ENCODE results near the gene PROC. TPM values are rescaled to one million over a fixed set of nuclear protein-coding genes. Genes with fewer than 3 reads are reported as not detected.

Gene PROC
- total and polyA plus RNA-seq, 9 of the 15 experiments (the other 6 are each of a cell fraction or from before 2014, with no cell fraction given) = not detected

DNA sequence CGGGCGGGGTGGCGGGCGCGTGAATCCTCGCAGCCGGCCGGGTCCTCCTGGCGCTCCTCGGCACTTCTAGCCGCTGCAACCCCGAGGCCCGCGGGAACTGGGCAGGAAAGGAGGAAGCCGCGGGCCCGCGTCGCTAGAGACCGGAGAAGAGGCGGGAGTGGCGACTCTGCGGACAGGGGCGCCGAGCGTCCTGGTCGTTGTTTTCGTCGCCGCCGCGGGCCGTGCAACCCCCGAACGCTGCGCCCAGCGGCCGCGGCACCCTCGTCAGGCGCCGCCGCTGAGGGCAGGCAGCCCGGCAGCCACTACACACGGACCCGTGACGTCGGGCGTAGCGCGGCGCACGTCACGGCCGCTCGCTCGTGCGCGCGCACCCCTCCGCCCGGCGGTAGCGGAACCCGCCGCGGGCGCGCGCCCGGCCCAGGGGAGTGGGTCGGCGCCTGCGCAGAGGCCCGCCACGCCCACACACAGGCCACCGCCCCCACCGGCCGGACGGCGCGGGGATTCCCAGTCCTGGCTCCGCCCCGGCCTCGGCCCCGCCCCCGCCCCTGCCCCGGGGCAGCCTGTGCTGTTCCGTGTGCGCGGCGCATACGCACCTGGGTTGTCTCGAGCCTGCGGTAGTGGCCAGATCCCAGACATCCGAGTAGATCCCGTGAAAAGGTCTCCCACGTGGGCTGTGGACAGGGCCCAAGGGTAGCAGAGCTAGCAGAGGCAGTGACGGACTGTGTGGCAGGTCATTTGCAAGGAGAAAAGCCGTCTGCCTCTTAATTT is 30.4 kb upstream of the PROC start, which contains the start of gene MAP3K2:
TSS of gene MAP3K2 (minus strand) at position 321 of the 768 bp plus-strand sequence. CDS start 44,846 bp downstream, outside the sequence.
- Histone ChIP-seq H3K4me3 (peak within 1 kb of the TSS; percentile 87), H3K27me3 (ENCODE audit: control insufficient read depth in 2 of 2, insufficient read depth in 2 of 2, low read length in 2 of 2) (no peaks in the 10 kb centered on the region; a peak in 1 of 5 replicates), H3K4me2 (ENCODE audit: insufficient read depth, low read length) (peak within 1 kb of the TSS; percentile 85), H3K36me3 (ENCODE audit: control insufficient read depth, insufficient read depth, low read length) (no peaks in the 10 kb centered on the region; the same call in 2 of the 3 replicates), H3K9me1 (ENCODE audit: control insufficient read depth, insufficient read depth, low read length) (no peaks in the 10 kb centered on the region), H3K27ac (ENCODE audit: extremely low read depth, low read depth, low read length) (peak within 1 kb of the TSS; percentile 94), H3K9me3 (replicated peaks; ENCODE audit: control insufficient read depth, insufficient read depth, low read depth, low read length) (no peaks in the 10 kb centered on the region), H3K4me1 (replicated peaks in 1 of 2; ENCODE audit: control insufficient read depth in 2 of 2, insufficient read depth in 2 of 2, low read length in 2 of 2) (peaks cover 20 to 38% of the 10 kb centered on the region in 2 experiments; a peak in 4 of 5 replicates), H2AFZ (ENCODE audit: low read depth, low read length) (peak within 1 kb of the TSS; percentile 99), H3K9ac (ENCODE audit: insufficient read depth in 1 of 2, low read depth in 2 of 2, low read length in 2 of 2) (peak within 1 kb of the TSS; percentile 83 to 97), H3K79me2 (ENCODE audit: control insufficient read depth, insufficient read depth, low read length) (peaks cover 42% of the 10 kb centered on the region), H4K20me1 (replicated peaks; ENCODE audit: control insufficient read depth, insufficient read depth, low read length) (peaks cover 3% of the 10 kb centered on the region; the same call in 1 of the 2 replicates)
- DNase-seq (ENCODE audit: extremely low read depth in 1 of 4, low spot score in 3 of 4) = peak; percentile 93 to 100 (median 100)
- intact Hi-C loops (cut with micrococcal nuclease) = no loop called here
- WGBS (ENCODE audit: insufficient coverage, low coverage, missing lambda C conversion rate) = under 1% methylated on average over 36 of the region's 100 CpGs
- CTCF ChIA-PET (ENCODE audit: low intra/inter-chr PET ratio) = no interaction called here
- peak; percentile 64 for FAIRE-seq
- peak; percentile 91 for ATAC-seq
- no TSS peak for BruUV-seq (replicated peaks)
- in situ Hi-C loops (cut with MboI) = no loop called here
- POLR2A ChIA-PET = interaction anchor here (0.7 to 1.4 kb wide), 5 partner anchors 8 to 28 kb away, joined by 3 to 6 read pairs (median 5); no protein-coding TSS in a partner anchor
- TF ChIP-seq, protein P1, sequence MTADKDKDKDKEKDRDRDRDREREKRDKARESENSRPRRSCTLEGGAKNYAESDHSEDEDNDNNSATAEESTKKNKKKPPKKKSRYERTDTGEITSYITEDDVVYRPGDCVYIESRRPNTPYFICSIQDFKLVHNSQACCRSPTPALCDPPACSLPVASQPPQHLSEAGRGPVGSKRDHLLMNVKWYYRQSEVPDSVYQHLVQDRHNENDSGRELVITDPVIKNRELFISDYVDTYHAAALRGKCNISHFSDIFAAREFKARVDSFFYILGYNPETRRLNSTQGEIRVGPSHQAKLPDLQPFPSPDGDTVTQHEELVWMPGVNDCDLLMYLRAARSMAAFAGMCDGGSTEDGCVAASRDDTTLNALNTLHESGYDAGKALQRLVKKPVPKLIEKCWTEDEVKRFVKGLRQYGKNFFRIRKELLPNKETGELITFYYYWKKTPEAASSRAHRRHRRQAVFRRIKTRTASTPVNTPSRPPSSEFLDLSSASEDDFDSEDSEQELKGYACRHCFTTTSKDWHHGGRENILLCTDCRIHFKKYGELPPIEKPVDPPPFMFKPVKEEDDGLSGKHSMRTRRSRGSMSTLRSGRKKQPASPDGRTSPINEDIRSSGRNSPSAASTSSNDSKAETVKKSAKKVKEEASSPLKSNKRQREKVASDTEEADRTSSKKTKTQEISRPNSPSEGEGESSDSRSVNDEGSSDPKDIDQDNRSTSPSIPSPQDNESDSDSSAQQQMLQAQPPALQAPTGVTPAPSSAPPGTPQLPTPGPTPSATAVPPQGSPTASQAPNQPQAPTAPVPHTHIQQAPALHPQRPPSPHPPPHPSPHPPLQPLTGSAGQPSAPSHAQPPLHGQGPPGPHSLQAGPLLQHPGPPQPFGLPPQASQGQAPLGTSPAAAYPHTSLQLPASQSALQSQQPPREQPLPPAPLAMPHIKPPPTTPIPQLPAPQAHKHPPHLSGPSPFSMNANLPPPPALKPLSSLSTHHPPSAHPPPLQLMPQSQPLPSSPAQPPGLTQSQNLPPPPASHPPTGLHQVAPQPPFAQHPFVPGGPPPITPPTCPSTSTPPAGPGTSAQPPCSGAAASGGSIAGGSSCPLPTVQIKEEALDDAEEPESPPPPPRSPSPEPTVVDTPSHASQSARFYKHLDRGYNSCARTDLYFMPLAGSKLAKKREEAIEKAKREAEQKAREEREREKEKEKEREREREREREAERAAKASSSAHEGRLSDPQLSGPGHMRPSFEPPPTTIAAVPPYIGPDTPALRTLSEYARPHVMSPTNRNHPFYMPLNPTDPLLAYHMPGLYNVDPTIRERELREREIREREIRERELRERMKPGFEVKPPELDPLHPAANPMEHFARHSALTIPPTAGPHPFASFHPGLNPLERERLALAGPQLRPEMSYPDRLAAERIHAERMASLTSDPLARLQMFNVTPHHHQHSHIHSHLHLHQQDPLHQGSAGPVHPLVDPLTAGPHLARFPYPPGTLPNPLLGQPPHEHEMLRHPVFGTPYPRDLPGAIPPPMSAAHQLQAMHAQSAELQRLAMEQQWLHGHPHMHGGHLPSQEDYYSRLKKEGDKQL (CRISPR knock-in tag; IDR thresholded peaks at IDR 0.05; ENCODE audit: borderline replicate concordance) = no peak
- TF ChIP-seq, protein P2, sequence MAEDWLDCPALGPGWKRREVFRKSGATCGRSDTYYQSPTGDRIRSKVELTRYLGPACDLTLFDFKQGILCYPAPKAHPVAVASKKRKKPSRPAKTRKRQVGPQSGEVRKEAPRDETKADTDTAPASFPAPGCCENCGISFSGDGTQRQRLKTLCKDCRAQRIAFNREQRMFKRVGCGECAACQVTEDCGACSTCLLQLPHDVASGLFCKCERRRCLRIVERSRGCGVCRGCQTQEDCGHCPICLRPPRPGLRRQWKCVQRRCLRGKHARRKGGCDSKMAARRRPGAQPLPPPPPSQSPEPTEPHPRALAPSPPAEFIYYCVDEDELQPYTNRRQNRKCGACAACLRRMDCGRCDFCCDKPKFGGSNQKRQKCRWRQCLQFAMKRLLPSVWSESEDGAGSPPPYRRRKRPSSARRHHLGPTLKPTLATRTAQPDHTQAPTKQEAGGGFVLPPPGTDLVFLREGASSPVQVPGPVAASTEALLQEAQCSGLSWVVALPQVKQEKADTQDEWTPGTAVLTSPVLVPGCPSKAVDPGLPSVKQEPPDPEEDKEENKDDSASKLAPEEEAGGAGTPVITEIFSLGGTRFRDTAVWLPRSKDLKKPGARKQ (CRISPR knock-in tag; IDR thresholded peaks at IDR 0.05) = no peak
- TF ChIP-seq CCAR2 (IDR thresholded peaks at IDR 0.05; ENCODE audit: low read depth, low read length) = no peak
- peak in 1 of 2 experiments; percentile 10; a peak in 1 of 3 replicates for TF ChIP-seq CBX3 (IDR thresholded peaks at IDR 0.05; ENCODE audit: borderline replicate concordance in 1 of 2, low read length in 2 of 2)
- TF ChIP-seq PTRF (tag; IDR thresholded peaks at IDR 0.05) = no peak
- TF ChIP-seq, protein P3, sequence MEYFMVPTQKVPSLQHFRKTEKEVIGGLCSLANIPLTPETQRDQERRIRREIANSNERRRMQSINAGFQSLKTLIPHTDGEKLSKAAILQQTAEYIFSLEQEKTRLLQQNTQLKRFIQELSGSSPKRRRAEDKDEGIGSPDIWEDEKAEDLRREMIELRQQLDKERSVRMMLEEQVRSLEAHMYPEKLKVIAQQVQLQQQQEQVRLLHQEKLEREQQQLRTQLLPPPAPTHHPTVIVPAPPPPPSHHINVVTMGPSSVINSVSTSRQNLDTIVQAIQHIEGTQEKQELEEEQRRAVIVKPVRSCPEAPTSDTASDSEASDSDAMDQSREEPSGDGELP (CRISPR knock-in tag; IDR thresholded peaks at IDR 0.05; ENCODE audit: borderline replicate concordance) = peak; percentile 36; the same call in 1 of the 2 replicates
- peak; percentile 68 for TF ChIP-seq POLR2B (IDR thresholded peaks at IDR 0.05; ENCODE audit: low read depth, partially characterized antibody)
- TF ChIP-seq, protein P4, sequence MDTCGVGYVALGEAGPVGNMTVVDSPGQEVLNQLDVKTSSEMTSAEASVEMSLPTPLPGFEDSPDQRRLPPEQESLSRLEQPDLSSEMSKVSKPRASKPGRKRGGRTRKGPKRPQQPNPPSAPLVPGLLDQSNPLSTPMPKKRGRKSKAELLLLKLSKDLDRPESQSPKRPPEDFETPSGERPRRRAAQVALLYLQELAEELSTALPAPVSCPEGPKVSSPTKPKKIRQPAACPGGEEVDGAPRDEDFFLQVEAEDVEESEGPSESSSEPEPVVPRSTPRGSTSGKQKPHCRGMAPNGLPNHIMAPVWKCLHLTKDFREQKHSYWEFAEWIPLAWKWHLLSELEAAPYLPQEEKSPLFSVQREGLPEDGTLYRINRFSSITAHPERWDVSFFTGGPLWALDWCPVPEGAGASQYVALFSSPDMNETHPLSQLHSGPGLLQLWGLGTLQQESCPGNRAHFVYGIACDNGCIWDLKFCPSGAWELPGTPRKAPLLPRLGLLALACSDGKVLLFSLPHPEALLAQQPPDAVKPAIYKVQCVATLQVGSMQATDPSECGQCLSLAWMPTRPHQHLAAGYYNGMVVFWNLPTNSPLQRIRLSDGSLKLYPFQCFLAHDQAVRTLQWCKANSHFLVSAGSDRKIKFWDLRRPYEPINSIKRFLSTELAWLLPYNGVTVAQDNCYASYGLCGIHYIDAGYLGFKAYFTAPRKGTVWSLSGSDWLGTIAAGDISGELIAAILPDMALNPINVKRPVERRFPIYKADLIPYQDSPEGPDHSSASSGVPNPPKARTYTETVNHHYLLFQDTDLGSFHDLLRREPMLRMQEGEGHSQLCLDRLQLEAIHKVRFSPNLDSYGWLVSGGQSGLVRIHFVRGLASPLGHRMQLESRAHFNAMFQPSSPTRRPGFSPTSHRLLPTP (IDR thresholded peaks at IDR 0.05; ENCODE audit: borderline replicate concordance, extremely low read depth, insufficient read length) = no peak
